Ovary (tissue), 9 donors: Measurements from ENCODE around the gene PER3. TPM values are rescaled to one million over a fixed set of nuclear protein-coding genes. Genes with fewer than 3 reads are reported as not detected.

Source experiments
- DNase-seq, 5 donors: peaks; one replicate each; pipeline ENCODE4 v3.0.0-alpha.2; 2019 to 2020
- H3K27ac ChIP-seq, 2 donors: fragments of 200-600 bp; one replicate each; pipeline versions ENCODE4 v1.5.1 to v1.8.0; 2019 to 2022
- H3K27me3 ChIP-seq: fragments of 200-600 bp; one replicate; pipeline ENCODE4 v1.8.0; 2022
- H3K36me3 ChIP-seq: fragments of 200-600 bp; sonication (generic); one replicate; pipeline ENCODE4 v1.5.1; 2019
- H3K4me1 ChIP-seq: one replicate; pipeline ENCODE4 v1.8.1; 2013; ENCODE audit warnings: mild to moderate bottlenecking, moderate library complexity; ENCODE audit not compliant: insufficient read depth
- H3K4me3 ChIP-seq: fragments of 200-600 bp; sonication (generic); one replicate; pipeline ENCODE4 v1.5.1; 2017
- H3K9me3 ChIP-seq, 2 donors: fragments of 200-600 bp in 1 of 2; sonication (generic) in 1 of 2; one replicate each; pipeline versions ENCODE4 v1.5.1 to v1.8.1; 2013 to 2019; ENCODE audit warnings: mild to moderate bottlenecking in 1 of 2, moderate library complexity in 1 of 2
- CTCF ChIP-seq, 3 donors: fragments of 450-650 bp in 2 of 3; fragments of 200-600 bp in 1 of 3; IDR thresholded peaks; one replicate each; pipeline versions ENCODE4 v1.5.1 to v1.8.0; 2016 to 2022; ENCODE audit warnings: antibody characterized with exemption in 3 of 3, mild to moderate bottlenecking in 1 of 3
- EP300 ChIP-seq: sonication (generic); formaldehyde crosslinking; IDR thresholded peaks from one replicate; pipeline ENCODE4 v1.6.1; 2017; ENCODE audit warnings: antibody characterized with exemption
- POLR2A ChIP-seq: fragments of 450-650 bp; IDR thresholded peaks from one replicate; pipeline ENCODE4 v1.6.1; 2017; ENCODE audit warnings: antibody characterized with exemption, mild to moderate bottlenecking, moderate library complexity
- WGBS, 3 donors: extraction: QIAGEN DNeasy Blood & Tissue Kit in 1 of 3; methylation state at CpG; one replicate each; pipeline versions ENCODE4 v1.1.5 to v1.1.7; 2013 to 2017; 5-methylcytosine and 5-hydroxymethylcytosine counted together
- intact Hi-C, 4 donors: fragments of 100-400 bp; cut with DNase I; formaldehyde crosslinking; loops; one replicate each; pipeline versions ENCODE4 v1.11.0 to v1.15.1; 2022 to 2023
- polyA plus RNA-seq, 2 donors: library from polyadenylated mRNA; stranded (reverse); fragments of 200-250 nt in 1 of 2; fragments of 350-450 nt in 1 of 2; fragmentation: Illumina TruSeq in 1 of 2; extraction: RNeasy Lipid Tissue Mini Kit (QIAGEN cat#74804) in 1 of 2; gene quantifications; one replicate each; pipeline ENCODE4 v1.2.3, GENCODE V29; 2013 to 2014
- total RNA-seq, 7 donors: library from RNA; depleted of rRNA in 2 of 7; stranded (reverse); fragments of >200 nt in 2 of 7; fragmentation: NEBNext Ultra II Directional in 3 of 7; extraction: Animal tissue kit (Norgen Biotek cat#: 25700) in 3 of 7; gene quantifications; one replicate each; pipeline versions ENCODE4 v1.1.0 to v1.2.4, GENCODE V29; 2016 to 2023
- donor health status: DM: no; HTN: no; CAD: no; lungs with moderate emphysema.
- donor health status: DM: no; HTN: no; CAD: no.
- donor health status: Bipolar disorder and iron deficiency.
- donor health status: DM: yes; HTN: yes; CAD: no.
- donor health status: DM: no; HTN: no; CAD: no.
- donor health status: DM: yes; HTN: yes; CAD: no.

The PER3 gene
- total and polyA plus RNA-seq, 9 donors: 11.9 to 49.8 (median 25.3) TPM

- H3K36me3 ChIP-seq: no peaks in the 10 kb centered on the region
- intact Hi-C loops: no loop called here
- H3K4me1 ChIP-seq: peaks cover 7% of the 10 kb centered on the region
- H3K9me3 ChIP-seq: no peaks in the 10 kb centered on the region
- peak overlapping the region; percentile 62 for H3K4me3 ChIP-seq
- DNase-seq: peak in 4 of 5 donors; percentile 73 to 83 (median 80)
- TF ChIP-seq EP300: no peak
- no peak for TF ChIP-seq POLR2A
- no peak for TF ChIP-seq CTCF (IDR thresholded peaks at IDR 0.05)
- H3K27ac ChIP-seq: peak overlapping the region; percentile 98 to 99
- WGBS, 3 donors: 1% methylated on average over 21 to 34 of the region's 34 CpGs
- H3K27me3 ChIP-seq: no peaks in the 10 kb centered on the region
Measured at GRCh38 chr1:7783178-7783711, 846 bp upstream of the PER3 start.

- no peaks in the 10 kb centered on the region for H3K27me3 ChIP-seq
- H3K36me3 ChIP-seq: no peaks in the 10 kb centered on the region
- no peak for TF ChIP-seq CTCF (IDR thresholded peaks at IDR 0.05)
- H3K4me1 ChIP-seq: peaks cover 7% of the 10 kb centered on the region
- peak overlapping the region; percentile 98 to 99 for H3K27ac ChIP-seq
- WGBS, 3 donors: 27 to 44% (median 42%) methylated on average over 35 to 52 of the region's 52 CpGs
- peak overlapping the region; percentile 62 for H3K4me3 ChIP-seq
- peak in 3 of 5 donors; percentile 44 to 66 (median 65) for DNase-seq
- H3K9me3 ChIP-seq: no peaks in the 10 kb centered on the region
- intact Hi-C loops: no loop called here
Measured at GRCh38 chr1:7784492-7785071, 491 bp downstream of the PER3 start.

- no peak for TF ChIP-seq POLR2A
- no peak for TF ChIP-seq CTCF (IDR thresholded peaks at IDR 0.05)
- no peak for TF ChIP-seq EP300
- Histone ChIP-seq H3K27ac (peak overlapping the region; percentile 98 to 99), H3K36me3 (no peaks in the 10 kb centered on the region), H3K9me3 (no peaks in the 10 kb centered on the region), H3K4me3 (peak overlapping the region; percentile 62), H3K4me1 (peaks cover 7% of the 10 kb centered on the region), H3K27me3 (no peaks in the 10 kb centered on the region)
- intact Hi-C loops: no loop called here
- DNase-seq: no peak
- WGBS, 3 donors: 88 to 90% (median 89%) methylated on average over 7 of the region's 7 CpGs
Measured at GRCh38 chr1:7785108-7785507, 1.0 kb downstream of the PER3 start.

GRCh38 chr1:7786795-7787194 is 2.7 kb downstream of the PER3 start:
- peaks cover 7% of the 10 kb centered on the region for H3K4me1 ChIP-seq
- TF ChIP-seq EP300: no peak
- no peak for TF ChIP-seq CTCF (IDR thresholded peaks at IDR 0.05)
- TF ChIP-seq POLR2A: no peak
- H3K27me3 ChIP-seq: no peaks in the 10 kb centered on the region
- no peaks in the 10 kb centered on the region for H3K36me3 ChIP-seq
- 76 to 82% (median 82%) methylated on average over 5 of the region's 5 CpGs for WGBS, 3 donors
- no peak overlapping the region for H3K4me3 ChIP-seq
- DNase-seq: no peak
- intact Hi-C loops: no loop called here
- no peak overlapping the region for H3K27ac ChIP-seq
- H3K9me3 ChIP-seq: peaks cover 0 to 7% of the 10 kb centered on the region in 2 donors
